SK-N-SH treated with all-trans-retinoic acid at 6 μM for 48 hours (cell line): ENCODE measurements around the gene TAS2R1.

Experiments used
- ATAC-seq: fragments of 200-7000 bp; cut with Tn5 transposase; 3 replicates; pipeline ENCODE4 v1.9.1; 2020; ENCODE audit warnings: mild to moderate bottlenecking, moderate library complexity
- ARNTL ChIP-seq: fragments of 450-650 bp; formaldehyde crosslinking; IDR thresholded peaks from 2 replicates; pipeline ENCODE4 v1.5.0; 2020; ENCODE audit warnings: low read depth, mild to moderate bottlenecking, moderate library complexity, borderline replicate concordance
- CREB5 ChIP-seq: fragments of 250-450 bp; sonication (Bioruptor Pico); IDR thresholded peaks from 2 replicates; pipeline ENCODE4 v1.5.1; 2020; ENCODE audit warnings: low read depth, mild to moderate bottlenecking, moderate library complexity
- CSDC2 ChIP-seq: fragments of 250-450 bp; sonication (Bioruptor Pico); IDR thresholded peaks from 2 replicates; pipeline ENCODE4 v1.5.0; 2020; ENCODE audit warnings: mild to moderate bottlenecking, moderate library complexity
- CSRNP3 ChIP-seq: fragments of 250-450 bp; sonication (Bioruptor Pico); IDR thresholded peaks from 2 replicates; pipeline ENCODE4 v1.5.1; 2021; ENCODE audit warnings: mild to moderate bottlenecking, moderate library complexity
- ESRRG ChIP-seq: fragments of 250-450 bp; sonication (Bioruptor Pico); IDR thresholded peaks from 2 replicates; pipeline ENCODE4 v1.6.1; 2021; ENCODE audit warnings: mild to moderate bottlenecking
- GLIS3 ChIP-seq: fragments of 250-450 bp; sonication (Bioruptor Pico); IDR thresholded peaks from 2 replicates; pipeline ENCODE4 v1.5.0; 2020; ENCODE audit warnings: mild to moderate bottlenecking, moderate library complexity
- ISL1 ChIP-seq: fragments of 250-450 bp; sonication (Bioruptor Pico); IDR thresholded peaks from 2 replicates; pipeline ENCODE4 v2.1.2; 2022; ENCODE audit warnings: mild to moderate bottlenecking, moderate library complexity
- OSR1 ChIP-seq: fragments of 250-450 bp; sonication (Bioruptor Pico); IDR thresholded peaks from 2 replicates; pipeline ENCODE4 v1.8.0; 2022; ENCODE audit warnings: moderate library complexity, mild to moderate bottlenecking, inconsistent platforms
- PATZ1 ChIP-seq: fragments of 250-450 bp; sonication (Bioruptor Pico); IDR thresholded peaks from 2 replicates; pipeline ENCODE4 v1.8.0; 2020; ENCODE audit warnings: mild to moderate bottlenecking, moderate library complexity, borderline replicate concordance
- POU6F1 ChIP-seq: fragments of 250-450 bp; sonication (Bioruptor Pico); IDR thresholded peaks from 2 replicates; pipeline ENCODE4 v1.8.0; 2021; ENCODE audit warnings: low read depth, mild to moderate bottlenecking, moderate library complexity, borderline replicate concordance
- PPARA ChIP-seq: fragments of 250-450 bp; sonication (Bioruptor Pico); IDR thresholded peaks from 2 replicates; pipeline ENCODE4 v1.5.0; 2020; ENCODE audit warnings: mild to moderate bottlenecking, borderline replicate concordance
- RARB ChIP-seq: fragments of 250-450 bp; sonication (Bioruptor Pico); IDR thresholded peaks from 2 replicates; pipeline ENCODE4 v1.8.0; 2021; ENCODE audit warnings: mild to moderate bottlenecking, moderate library complexity
- SNAI2 ChIP-seq: fragments of 250-450 bp; sonication (Bioruptor Pico); IDR thresholded peaks from 2 replicates; pipeline ENCODE4 v1.5.0; 2020; ENCODE audit warnings: mild to moderate bottlenecking, moderate library complexity
- TCF4 ChIP-seq: fragments of 250-450 bp; sonication (Bioruptor Pico); IDR thresholded peaks from 2 replicates; pipeline ENCODE4 v1.8.0; 2021; ENCODE audit warnings: mild to moderate bottlenecking, moderate library complexity, borderline replicate concordance
- TOX ChIP-seq: fragments of 250-450 bp; sonication (Bioruptor Pico); IDR thresholded peaks from 2 replicates; pipeline ENCODE4 v1.8.0; 2021; ENCODE audit warnings: mild to moderate bottlenecking, moderate library complexity, borderline replicate concordance
- TSHZ2 ChIP-seq: fragments of 250-450 bp; sonication (Bioruptor Pico); IDR thresholded peaks from 2 replicates; pipeline ENCODE4 v1.5.0; 2020; ENCODE audit warnings: mild to moderate bottlenecking, moderate library complexity
- ZC3H10 ChIP-seq: fragments of 250-450 bp; sonication (Bioruptor Pico); IDR thresholded peaks from 2 replicates; pipeline ENCODE4 v1.5.1; 2021; ENCODE audit warnings: mild to moderate bottlenecking, moderate library complexity
- ZFP3 ChIP-seq: fragments of 250-450 bp; sonication (Bioruptor Pico); IDR thresholded peaks from 2 replicates; pipeline ENCODE4 v1.5.0; 2020; ENCODE audit warnings: mild to moderate bottlenecking, moderate library complexity
- ZFP30 ChIP-seq: fragments of 450-650 bp; formaldehyde crosslinking; IDR thresholded peaks from 2 replicates; pipeline ENCODE4 v1.5.0; 2022; ENCODE audit warnings: mild to moderate bottlenecking, moderate library complexity
- ZNF565 ChIP-seq: fragments of 450-650 bp; formaldehyde crosslinking; conservative IDR thresholded peaks from 2 replicates; pipeline ENCODE4 v1.5.0; 2020; ENCODE audit warnings: low read depth, mild to moderate bottlenecking, moderate library complexity
- ZNF70 ChIP-seq: fragments of 450-650 bp; formaldehyde crosslinking; IDR thresholded peaks from 2 replicates; pipeline ENCODE4 v1.5.0; 2020; ENCODE audit warnings: mild to moderate bottlenecking, moderate library complexity
- ZNF8 ChIP-seq: fragments of 450-650 bp; formaldehyde crosslinking; IDR thresholded peaks from 2 replicates; pipeline ENCODE4 v1.5.0; 2020; ENCODE audit warnings: mild to moderate bottlenecking, moderate library complexity

The TAS2R1 gene

GRCh38 chr5:9654886-9655285 lies 24.7 kb upstream of the TAS2R1 start:
- no peak for ATAC-seq
- TF ChIP-seq ZNF565 (CRISPR knock-in tag) (no peak), SNAI2 (CRISPR knock-in tag) (no peak), ZFP30 (CRISPR knock-in tag) (no peak), OSR1 (CRISPR knock-in tag) (no peak), TCF4 (no peak), ISL1 (0 out of 2 replicates have a peak, but pooled peaks have one; percentile 12)

GRCh38 chr5:9653811-9654210 lies 23.7 kb upstream of the TAS2R1 start:
- no peak for TF ChIP-seq PPARA
- TF ChIP-seq ZFP3 (CRISPR knock-in tag): no peak
- no peak for TF ChIP-seq POU6F1
- no peak for TF ChIP-seq TOX
- TF ChIP-seq OSR1 (CRISPR knock-in tag): no peak
- peak; percentile 78 for TF ChIP-seq ISL1
- TF ChIP-seq ZNF8 (CRISPR knock-in tag): no peak
- peak; percentile 87 for ATAC-seq

- no peak for TF ChIP-seq PATZ1 (CRISPR knock-in tag)
- no peak for TF ChIP-seq ESRRG (CRISPR knock-in tag)
- TF ChIP-seq ZNF70 (CRISPR knock-in tag): no peak
- TF ChIP-seq GLIS3 (CRISPR knock-in tag): no peak
- no peak for TF ChIP-seq ISL1
- TF ChIP-seq SNAI2 (CRISPR knock-in tag): no peak
- TF ChIP-seq PPARA: no peak
- no peak for TF ChIP-seq OSR1 (CRISPR knock-in tag)
- TF ChIP-seq ZC3H10 (CRISPR knock-in tag): no peak
- TF ChIP-seq ZFP3 (CRISPR knock-in tag): no peak
- TF ChIP-seq CSRNP3 (CRISPR knock-in tag): no peak
- no peak for TF ChIP-seq ARNTL
- TF ChIP-seq TOX: no peak
- TF ChIP-seq POU6F1: no peak
- TF ChIP-seq CSDC2 (CRISPR knock-in tag): no peak
- TF ChIP-seq, all 23 proteins: peak for 0
- ATAC-seq: no peak
These were observed 22.9 kb upstream of the TAS2R1 start for GRCh38 chr5:9653061-9653460.

GRCh38 chr5:9652295-9652694 lies 22.1 kb upstream of the TAS2R1 start:
- ATAC-seq: no peak
- TF ChIP-seq TCF4: no peak
- TF ChIP-seq TSHZ2: no peak
- no peak for TF ChIP-seq CREB5 (CRISPR knock-in tag)
- TF ChIP-seq PPARA: no peak
- TF ChIP-seq ISL1: no peak
- TF ChIP-seq ZC3H10 (CRISPR knock-in tag): no peak
- no peak for TF ChIP-seq PATZ1 (CRISPR knock-in tag)
- no peak for TF ChIP-seq ZNF8 (CRISPR knock-in tag)
- TF ChIP-seq ZNF565 (CRISPR knock-in tag): no peak
- no peak for TF ChIP-seq ESRRG (CRISPR knock-in tag)
- TF ChIP-seq POU6F1: no peak
- no peak for TF ChIP-seq RARB
